Measurements from ENCODE around the gene IL21R.
A peak's percentile ranks its signal among the peaks of the same experiment; 100 is the strongest.

DNA sequence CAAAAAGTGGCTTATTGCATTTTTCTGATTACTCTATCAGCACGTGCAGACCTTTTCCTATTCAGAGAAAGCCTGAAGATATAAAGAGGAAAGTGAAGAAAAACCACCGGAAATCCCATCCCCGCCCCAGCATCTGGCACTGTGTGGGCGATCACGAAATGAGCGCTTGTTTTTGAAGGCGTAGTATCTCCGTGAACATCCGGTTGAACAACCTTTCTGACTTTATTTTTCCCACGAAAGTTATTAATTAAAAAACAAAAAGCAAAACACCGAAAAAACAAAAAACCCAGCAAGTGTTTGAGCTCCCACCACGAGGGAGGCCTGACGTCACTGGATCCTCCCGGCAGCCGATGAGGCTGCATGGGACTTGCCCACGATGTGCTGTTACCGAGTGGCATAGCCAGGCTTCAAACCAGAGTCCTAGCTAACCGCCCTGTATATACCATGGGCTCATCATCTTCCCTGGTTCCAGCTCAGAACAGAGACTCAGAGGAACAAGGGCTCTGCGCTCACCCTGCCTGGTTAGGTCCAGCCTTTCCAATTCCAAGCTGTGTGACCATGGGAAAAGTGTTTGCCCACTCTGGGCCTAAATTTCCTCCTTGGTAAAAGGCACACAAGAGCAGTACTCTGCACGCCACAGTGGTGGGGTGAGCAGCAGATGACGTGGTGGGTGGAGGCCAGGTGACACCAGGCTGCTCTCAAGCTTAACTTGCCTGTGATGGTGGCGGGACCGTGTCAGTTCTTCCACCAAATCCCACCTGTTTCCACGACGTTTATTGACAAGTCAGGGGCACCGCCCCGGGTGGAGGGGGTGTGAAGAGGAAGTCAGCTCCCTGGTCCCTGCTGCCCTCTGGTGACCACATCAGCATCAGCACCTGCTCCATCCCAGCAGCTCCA, 34.3 kb upstream of the IL21R start:
- peak in 2 of 3 donors; percentile 50 to 65 for TF ChIP-seq POLR2AphosphoS5 (IDR thresholded peaks at IDR 0.05)
- TF ChIP-seq, protein P1, sequence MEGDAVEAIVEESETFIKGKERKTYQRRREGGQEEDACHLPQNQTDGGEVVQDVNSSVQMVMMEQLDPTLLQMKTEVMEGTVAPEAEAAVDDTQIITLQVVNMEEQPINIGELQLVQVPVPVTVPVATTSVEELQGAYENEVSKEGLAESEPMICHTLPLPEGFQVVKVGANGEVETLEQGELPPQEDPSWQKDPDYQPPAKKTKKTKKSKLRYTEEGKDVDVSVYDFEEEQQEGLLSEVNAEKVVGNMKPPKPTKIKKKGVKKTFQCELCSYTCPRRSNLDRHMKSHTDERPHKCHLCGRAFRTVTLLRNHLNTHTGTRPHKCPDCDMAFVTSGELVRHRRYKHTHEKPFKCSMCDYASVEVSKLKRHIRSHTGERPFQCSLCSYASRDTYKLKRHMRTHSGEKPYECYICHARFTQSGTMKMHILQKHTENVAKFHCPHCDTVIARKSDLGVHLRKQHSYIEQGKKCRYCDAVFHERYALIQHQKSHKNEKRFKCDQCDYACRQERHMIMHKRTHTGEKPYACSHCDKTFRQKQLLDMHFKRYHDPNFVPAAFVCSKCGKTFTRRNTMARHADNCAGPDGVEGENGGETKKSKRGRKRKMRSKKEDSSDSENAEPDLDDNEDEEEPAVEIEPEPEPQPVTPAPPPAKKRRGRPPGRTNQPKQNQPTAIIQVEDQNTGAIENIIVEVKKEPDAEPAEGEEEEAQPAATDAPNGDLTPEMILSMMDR (IDR thresholded peaks at IDR 0.05), result peak; percentile 79 to 89 (median 82)
- TF ChIP-seq POLR2A (IDR thresholded peaks at IDR 0.05), result no peak
- TF ChIP-seq EP300 (IDR thresholded peaks at IDR 0.05; ENCODE audit: low read depth), result no peak
